Measurements from ENCODE around the gene CDH4.

CDH4 gene

GRCh38 chr20:61525781-61526431 is 273.8 kb downstream of the CDH4 start:
- no peak for DNase-seq

GRCh38 chr20:61526907-61527306 is 274.8 kb downstream of the CDH4 start:
- DNase-seq, result no peak

- no peak for DNase-seq
Measured at GRCh38 chr20:61527626-61528025, 275.6 kb downstream of the CDH4 start.

- DNase-seq, result no peak
Measured at GRCh38 chr20:61528591-61528990, 276.5 kb downstream of the CDH4 start.

- no peak for DNase-seq
Measured at GRCh38 chr20:61529354-61529753, 277.3 kb downstream of the CDH4 start.

GRCh38 chr20:61531553-61532345 is 279.7 kb downstream of the CDH4 start:
- DNase-seq, result no peak

GRCh38 chr20:61532736-61533135 is 280.7 kb downstream of the CDH4 start:
- no peak for DNase-seq

GRCh38 chr20:61533231-61533631 is 281.2 kb downstream of the CDH4 start:
- DNase-seq, result no peak

GRCh38 chr20:61534346-61534745 is 282.3 kb downstream of the CDH4 start:
- no peak for DNase-seq

GRCh38 chr20:61535091-61535490 is 283.0 kb downstream of the CDH4 start:
- no peak for DNase-seq

- no peak for DNase-seq
Measured at GRCh38 chr20:61535536-61535935, 283.5 kb downstream of the CDH4 start.

- no peak for DNase-seq
Measured at GRCh38 chr20:61535956-61536355, 283.9 kb downstream of the CDH4 start.

- no peak for DNase-seq
Measured at GRCh38 chr20:61536671-61537070, 284.6 kb downstream of the CDH4 start.

GRCh38 chr20:61537239-61538182 is 285.4 kb downstream of the CDH4 start:
- no peak for DNase-seq

- DNase-seq, result no peak
Measured at GRCh38 chr20:61538183-61538942, 286.3 kb downstream of the CDH4 start.

- DNase-seq, result no peak
Measured at GRCh38 chr20:61538943-61539265, 286.8 kb downstream of the CDH4 start.

- no peak for DNase-seq
Measured at GRCh38 chr20:61539706-61540360, 287.8 kb downstream of the CDH4 start.

- no peak for DNase-seq
Measured at GRCh38 chr20:61541537-61541936, 289.5 kb downstream of the CDH4 start.

- DNase-seq, result no peak
Measured at GRCh38 chr20:61543086-61543485, 291.0 kb downstream of the CDH4 start.

GRCh38 chr20:61543931-61544745 is 292.1 kb downstream of the CDH4 start:
- DNase-seq, result no peak

Data from NCI-H2107 (cell line).